K562 treated with DMSO at 1 percent for 12 hours (cell line): ENCODE data around the gene RNASE7. TPM values are rescaled to one million over a fixed set of nuclear protein-coding genes. Genes with fewer than 3 reads are reported as not detected.

ENCODE experiments used
- total RNA-seq: library from RNA; unstranded; fragments of 300-600 nt; gene quantifications from 2 replicates; pipeline ENCODE4 v1.2.3, GENCODE V29; 2022; ENCODE audit not compliant: insufficient read depth

Gene RNASE7, protein sequence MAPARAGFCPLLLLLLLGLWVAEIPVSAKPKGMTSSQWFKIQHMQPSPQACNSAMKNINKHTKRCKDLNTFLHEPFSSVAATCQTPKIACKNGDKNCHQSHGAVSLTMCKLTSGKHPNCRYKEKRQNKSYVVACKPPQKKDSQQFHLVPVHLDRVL
- not detected in 2 replicates for total RNA-seq

DNA sequence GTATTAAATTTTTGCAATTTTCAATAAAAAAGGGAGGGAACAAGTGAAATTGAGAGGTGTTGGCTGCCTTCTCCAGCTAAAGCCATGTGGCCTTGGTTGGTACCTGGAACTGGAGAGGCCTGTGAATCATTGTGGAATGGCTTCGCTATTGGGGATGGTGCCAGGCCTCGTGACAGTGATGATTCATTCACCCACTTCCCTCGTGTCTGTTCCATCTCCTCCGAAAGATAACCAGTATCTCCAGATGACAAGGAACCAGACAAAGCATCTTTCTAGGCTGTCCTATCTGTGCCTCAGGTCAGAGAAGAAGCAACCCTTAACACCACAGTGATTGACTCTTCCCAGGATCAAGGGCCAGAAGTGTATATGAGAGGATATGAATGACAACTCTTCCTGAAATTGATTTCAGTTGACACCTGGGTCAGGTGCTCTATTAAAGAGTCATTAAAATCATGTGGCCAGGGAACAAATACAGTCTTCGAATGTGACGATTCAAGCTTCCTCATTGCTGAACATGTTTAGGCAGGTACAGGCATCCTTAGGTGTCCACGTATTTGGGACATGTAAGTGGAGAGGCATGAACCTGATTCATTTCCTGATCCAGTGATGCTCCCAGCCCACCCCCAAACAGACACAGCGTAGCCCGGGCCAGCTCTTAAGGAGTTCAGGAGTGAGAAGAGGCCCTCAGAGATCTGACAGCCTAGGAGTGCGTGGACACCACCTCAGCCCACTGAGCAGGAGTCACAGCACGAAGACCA is at the start of gene RNASE7:
Gene RNASE7, plus strand, starts transcription at position 687 of the 758 bp plus-strand sequence. CDS start 631 bp downstream, outside the sequence.

DNA sequence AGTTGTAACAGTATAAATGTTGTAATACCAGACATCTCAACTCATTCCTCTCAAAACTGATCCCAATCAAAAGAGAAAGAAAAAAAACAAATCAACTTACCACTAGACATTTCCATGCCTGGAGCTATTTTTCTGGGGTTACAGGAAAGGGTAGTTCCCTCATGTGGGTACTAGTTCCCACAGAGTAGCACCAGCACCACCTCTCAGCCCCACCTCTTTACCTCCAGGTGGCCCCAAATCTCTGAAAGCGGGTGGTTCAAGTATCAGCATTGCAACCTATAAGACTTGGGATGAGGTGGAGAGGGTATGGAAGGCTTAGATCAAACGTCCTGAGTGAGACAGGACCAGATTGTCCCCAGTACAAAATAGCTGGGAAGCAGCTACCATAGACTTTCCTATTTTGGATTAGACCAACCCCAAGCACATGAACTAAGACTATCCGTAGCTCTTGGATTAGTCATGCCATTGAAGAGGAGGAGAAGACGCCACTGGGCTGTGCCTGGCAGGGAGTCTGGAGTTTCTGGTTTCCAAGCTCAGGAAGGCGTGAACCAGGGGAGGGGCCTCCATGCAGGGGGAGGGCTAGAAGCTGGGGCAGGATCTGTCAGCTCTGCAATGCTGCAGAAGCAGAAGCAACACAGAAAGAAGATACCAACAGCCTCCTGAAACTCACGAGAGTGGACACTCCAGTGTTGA is 43.3 kb upstream of the RNASE7 start, which contains the start of gene SLC39A2:
Gene SLC39A2, plus strand, starts transcription at position 620 of the 693 bp plus-strand sequence. CDS start 154 bp downstream, outside the sequence.

DNA sequence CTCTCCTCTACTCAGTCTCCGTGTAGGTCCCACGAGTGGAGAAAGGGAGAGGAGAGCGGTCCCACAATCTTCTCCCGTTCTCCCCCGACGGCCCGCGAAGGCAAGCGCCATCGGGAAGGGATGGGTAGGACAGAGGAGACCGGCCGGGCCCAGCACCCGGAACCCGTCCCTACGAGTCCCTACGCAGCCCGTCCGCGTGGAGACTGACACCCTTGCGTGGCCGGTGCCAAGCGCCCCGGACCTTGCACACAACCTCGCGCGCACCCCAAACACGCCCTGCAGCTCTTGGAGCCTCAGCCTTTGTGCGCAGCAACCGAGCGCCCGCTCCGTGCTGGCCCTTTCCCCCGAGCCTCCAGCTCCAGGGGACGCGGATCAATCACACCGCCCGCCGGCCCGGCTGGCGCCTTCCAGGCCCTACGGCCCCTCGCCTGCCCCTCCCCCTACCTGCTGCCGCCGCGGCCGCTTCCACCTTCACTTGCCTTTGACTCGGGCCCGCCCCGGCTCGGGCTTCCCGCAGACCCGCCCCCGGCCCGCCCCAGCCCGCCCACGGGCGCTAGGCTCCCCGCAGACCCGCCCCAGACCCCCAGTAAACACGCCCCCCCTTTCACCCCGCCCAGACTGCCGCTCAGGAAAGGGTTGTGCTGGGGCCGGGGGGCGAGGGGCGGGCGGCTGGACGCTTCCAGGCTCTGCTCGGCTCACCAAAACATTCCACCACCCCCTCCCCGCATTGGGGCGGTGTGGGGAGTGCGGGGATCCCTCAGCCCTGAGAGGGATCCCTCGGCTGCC is 17.4 kb upstream of the RNASE7 start, which contains the start of gene NDRG2:
Gene NDRG2, minus strand, starts transcription at position 477 of the 786 bp plus-strand sequence. CDS start 1,746 bp downstream, outside the sequence.

DNA sequence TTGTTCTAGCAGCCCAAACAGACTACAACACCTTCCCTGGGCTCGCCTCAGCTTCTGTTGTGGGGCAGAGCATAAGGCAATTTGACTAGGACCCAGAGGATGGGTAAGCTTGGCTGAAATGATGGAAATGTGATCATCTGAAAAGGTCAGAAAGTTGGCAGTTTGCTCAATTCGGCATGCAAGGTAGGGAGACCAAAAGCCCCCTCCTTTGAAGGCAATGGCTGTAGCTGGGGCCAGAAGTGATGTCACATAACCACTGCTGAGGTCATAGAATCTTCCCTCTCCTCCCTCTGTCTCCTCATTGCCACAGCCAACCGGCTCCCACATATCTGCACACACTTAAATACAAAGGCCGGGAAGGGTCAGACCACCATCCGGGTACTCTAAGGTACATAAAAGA is 12.2 kb upstream of the RNASE7 start, which contains the start of gene TPPP2:
Gene TPPP2, plus strand, starts transcription at position 301 of the 400 bp plus-strand sequence. CDS start 365 bp downstream, outside the sequence.

DNA sequence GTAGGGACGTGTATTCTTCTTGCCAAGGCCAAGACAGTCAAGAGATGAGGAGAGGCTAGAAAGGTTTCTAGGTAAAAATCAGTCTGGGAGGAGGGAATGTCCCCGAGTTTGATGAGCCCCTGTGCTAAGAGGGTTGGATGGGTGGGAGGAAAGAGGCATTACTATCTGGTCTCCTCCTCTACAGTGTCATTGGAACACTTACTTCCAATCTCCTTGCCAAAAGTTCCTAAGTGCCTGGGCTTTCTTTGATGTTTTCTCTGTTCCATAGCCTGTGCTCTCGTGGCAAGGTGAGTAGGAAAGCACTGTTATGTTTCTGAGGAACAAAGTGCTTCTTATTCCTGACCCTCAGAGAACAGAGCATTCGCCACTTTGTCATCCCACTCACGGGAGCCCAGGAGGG is 7.5 kb upstream of the RNASE7 start, which contains the start of gene RNASE13:
Gene RNASE13, minus strand, starts transcription at position 101 of the 400 bp plus-strand sequence. CDS start 519 bp downstream, outside the sequence.

DNA sequence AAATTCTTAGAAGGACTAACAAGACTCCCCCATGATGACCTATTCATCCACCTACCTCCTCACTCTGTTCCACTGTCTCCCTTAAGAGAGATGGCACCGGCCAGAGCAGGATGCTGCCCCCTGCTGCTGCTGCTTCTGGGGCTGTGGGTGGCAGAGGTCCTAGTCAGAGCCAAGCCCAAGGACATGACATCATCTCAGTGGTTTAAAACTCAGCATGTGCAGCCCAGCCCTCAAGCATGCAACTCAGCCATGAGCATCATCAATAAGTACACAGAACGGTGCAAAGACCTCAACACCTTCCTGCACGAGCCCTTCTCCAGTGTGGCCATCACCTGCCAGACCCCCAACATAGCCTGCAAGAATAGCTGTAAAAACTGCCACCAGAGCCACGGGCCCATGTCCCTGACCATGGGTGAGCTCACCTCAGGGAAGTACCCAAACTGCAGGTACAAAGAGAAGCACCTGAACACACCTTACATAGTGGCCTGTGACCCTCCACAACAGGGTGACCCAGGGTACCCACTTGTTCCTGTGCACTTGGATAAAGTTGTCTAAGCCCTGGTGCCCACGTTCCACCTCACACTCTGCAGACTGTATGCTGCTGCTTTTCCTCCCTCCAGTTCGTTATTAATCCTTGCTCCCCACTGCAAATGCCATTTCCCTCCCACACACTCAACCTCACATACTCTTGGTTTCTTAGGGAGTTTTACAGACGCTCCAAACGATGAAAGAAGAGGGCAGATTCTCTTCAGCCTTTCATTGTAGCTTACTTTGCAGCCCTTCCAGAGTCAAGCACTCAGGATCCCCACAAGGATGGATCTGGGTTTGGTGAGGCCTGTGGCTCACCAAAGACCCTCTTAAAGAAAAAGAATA is 15.9 kb downstream of the RNASE7 start, which contains the start of gene RNASE8:
Gene RNASE8, plus strand, starts transcription at position 20 of the 873 bp plus-strand sequence. Its CDS starts 71 bp downstream, at position 91.

DNA sequence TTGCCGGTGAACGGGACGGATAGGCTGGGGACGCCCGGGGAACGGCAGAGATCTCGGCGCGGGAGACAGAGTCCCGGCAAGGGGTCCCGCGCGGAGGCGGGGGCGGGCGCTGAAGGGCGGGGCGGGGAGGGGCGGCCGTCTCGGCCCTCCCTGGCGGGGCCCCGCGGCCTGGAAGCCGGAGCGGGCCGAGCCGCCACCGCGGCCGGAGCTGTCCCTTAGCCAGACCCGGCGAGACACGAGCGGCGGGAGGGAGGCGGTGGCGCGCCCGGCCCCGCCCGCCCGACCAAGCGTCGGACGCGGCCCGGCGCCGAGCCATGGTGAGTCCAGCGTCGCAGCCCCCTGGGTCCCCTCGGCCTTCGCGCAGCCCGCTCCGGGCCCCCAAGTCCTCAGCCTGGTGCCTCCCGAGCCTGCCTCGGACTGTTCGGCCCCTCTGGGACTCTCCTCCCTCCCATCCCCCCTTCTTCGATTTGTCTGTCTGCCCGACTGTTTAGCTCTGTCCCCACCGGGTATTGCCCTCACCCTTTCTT is 28.0 kb downstream of the RNASE7 start, which contains the start of gene ARHGEF40:
Gene ARHGEF40, plus strand, starts transcription at position 222 of the 527 bp plus-strand sequence. Its CDS starts 93 bp downstream, at position 315.

Other genes starting within 250 kb of the RNASE7 start
- gene RNASE1, start 239.5 kb upstream of the RNASE7 start, total RNA-seq = 23.3 and 24.0 TPM in 2 replicates
- gene RNASE3, start 151.0 kb upstream of the RNASE7 start, total RNA-seq = not detected in 2 replicates
- gene RNASE2, start 86.9 kb upstream of the RNASE7 start, total RNA-seq = not detected in 2 replicates
- 48.4 and 84.8 TPM in 2 replicates for gene METTL17, start 52.4 kb upstream of the RNASE7 start, total RNA-seq
- gene SLC39A2, start 43.1 kb upstream of the RNASE7 start, total RNA-seq = 0.53 TPM in 1 of 2 replicates, not detected in the other
- 44.8 and 82.9 TPM in 2 replicates for gene NDRG2, start 17.3 kb upstream of the RNASE7 start, total RNA-seq
- not detected in 2 replicates for gene TPPP2, start 12.1 kb upstream of the RNASE7 start, total RNA-seq
- not detected in 2 replicates for gene RNASE13, start 7.6 kb upstream of the RNASE7 start, total RNA-seq
- not detected in 2 replicates for gene RNASE8, start 15.5 kb downstream of the RNASE7 start, total RNA-seq
- 5.1 and 8.3 TPM in 2 replicates for gene ARHGEF40, start 27.9 kb downstream of the RNASE7 start, total RNA-seq
- 12.6 and 13.9 TPM in 2 replicates for gene ZNF219, start 56.3 kb downstream of the RNASE7 start, total RNA-seq
- gene TMEM253, start 58.7 kb downstream of the RNASE7 start, total RNA-seq = not detected in 2 replicates
- gene OR5AU1, start 113.7 kb downstream of the RNASE7 start, total RNA-seq = not detected in 2 replicates
- 448 and 511 TPM in 2 replicates for gene HNRNPC, start 227.1 kb downstream of the RNASE7 start, total RNA-seq
- gene RPGRIP1, start 237.7 kb downstream of the RNASE7 start, total RNA-seq = 2.9 TPM in 1 of 2 replicates, not detected in the other